ENCODE measurements around the gene PXDN.

PXDN gene

GRCh38 chr2:1784986-1785617, 40.8 kb upstream of the PXDN start:
- Histone ChIP-seq H3K36me3 (ENCODE audit: insufficient read depth, low read length) (no peaks in the 10 kb centered on the region), H2AFZ (ENCODE audit: low read length) (no peak overlapping the region), H3K4me3 (ENCODE audit: low read length, poor library complexity, severe bottlenecking) (no peak overlapping the region), H4K20me1 (ENCODE audit: insufficient read depth, low read length, poor library complexity, severe bottlenecking) (no peaks in the 10 kb centered on the region), H3K9me3 (ENCODE audit: insufficient read depth, low read depth, low read length) (no peaks in the 10 kb centered on the region), H3K79me2 (ENCODE audit: insufficient read depth, low read length) (no peaks in the 10 kb centered on the region), H3F3A (ENCODE audit: low read depth) (no peaks in the 10 kb centered on the region), H3K27me3 (ENCODE audit: insufficient read depth, low read length, poor library complexity, severe bottlenecking) (no peaks in the 10 kb centered on the region), H3K4me2 (ENCODE audit: low read depth, low read length, poor library complexity, severe bottlenecking) (no peak overlapping the region), H3K4me1 (ENCODE audit: insufficient read depth, low read length, poor library complexity, severe bottlenecking) (peaks cover 64% of the 10 kb centered on the region), H3K9me2 (replicated peaks; ENCODE audit: low read depth, low read length) (no peaks in the 10 kb centered on the region), H3K9ac (ENCODE audit: low read depth, low read length, poor library complexity, severe bottlenecking) (peak overlapping the region; percentile 59)
- no peak for TF ChIP-seq EZH2phosphoT487 (IDR thresholded peaks at IDR 0.05; ENCODE audit: borderline replicate concordance)
- TF ChIP-seq, protein P1, sequence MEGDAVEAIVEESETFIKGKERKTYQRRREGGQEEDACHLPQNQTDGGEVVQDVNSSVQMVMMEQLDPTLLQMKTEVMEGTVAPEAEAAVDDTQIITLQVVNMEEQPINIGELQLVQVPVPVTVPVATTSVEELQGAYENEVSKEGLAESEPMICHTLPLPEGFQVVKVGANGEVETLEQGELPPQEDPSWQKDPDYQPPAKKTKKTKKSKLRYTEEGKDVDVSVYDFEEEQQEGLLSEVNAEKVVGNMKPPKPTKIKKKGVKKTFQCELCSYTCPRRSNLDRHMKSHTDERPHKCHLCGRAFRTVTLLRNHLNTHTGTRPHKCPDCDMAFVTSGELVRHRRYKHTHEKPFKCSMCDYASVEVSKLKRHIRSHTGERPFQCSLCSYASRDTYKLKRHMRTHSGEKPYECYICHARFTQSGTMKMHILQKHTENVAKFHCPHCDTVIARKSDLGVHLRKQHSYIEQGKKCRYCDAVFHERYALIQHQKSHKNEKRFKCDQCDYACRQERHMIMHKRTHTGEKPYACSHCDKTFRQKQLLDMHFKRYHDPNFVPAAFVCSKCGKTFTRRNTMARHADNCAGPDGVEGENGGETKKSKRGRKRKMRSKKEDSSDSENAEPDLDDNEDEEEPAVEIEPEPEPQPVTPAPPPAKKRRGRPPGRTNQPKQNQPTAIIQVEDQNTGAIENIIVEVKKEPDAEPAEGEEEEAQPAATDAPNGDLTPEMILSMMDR (conservative IDR thresholded peaks at IDR 0.05; ENCODE audit: low read length) = no peak

GRCh38 chr2:1784087-1784486, 39.8 kb upstream of the PXDN start:
- no peaks in the 10 kb centered on the region for H3K9me3 ChIP-seq (ENCODE audit: insufficient read depth, low read depth, low read length)
- no peaks in the 10 kb centered on the region for H3K79me2 ChIP-seq (ENCODE audit: insufficient read depth, low read length)
- TF ChIP-seq EZH2phosphoT487 (IDR thresholded peaks at IDR 0.05; ENCODE audit: borderline replicate concordance) = no peak
- TF ChIP-seq, protein P1 (conservative IDR thresholded peaks at IDR 0.05; ENCODE audit: low read length) = no peak
- H3K4me2 ChIP-seq (ENCODE audit: low read depth, low read length, poor library complexity, severe bottlenecking) = peak overlapping the region; percentile 47
- no peaks in the 10 kb centered on the region for H3K9me2 ChIP-seq (replicated peaks; ENCODE audit: low read depth, low read length)
- H4K20me1 ChIP-seq (ENCODE audit: insufficient read depth, low read length, poor library complexity, severe bottlenecking) = no peaks in the 10 kb centered on the region
- no peaks in the 10 kb centered on the region for H3K36me3 ChIP-seq (ENCODE audit: insufficient read depth, low read length)
- H3F3A ChIP-seq (ENCODE audit: low read depth) = no peaks in the 10 kb centered on the region
- no peaks in the 10 kb centered on the region for H3K27me3 ChIP-seq (ENCODE audit: insufficient read depth, low read length, poor library complexity, severe bottlenecking)
- H3K9ac ChIP-seq (ENCODE audit: low read depth, low read length, poor library complexity, severe bottlenecking) = peak overlapping the region; percentile 59
- peak overlapping the region; percentile 28 for H3K4me3 ChIP-seq (ENCODE audit: low read length, poor library complexity, severe bottlenecking)
- peaks cover 61% of the 10 kb centered on the region for H3K4me1 ChIP-seq (ENCODE audit: insufficient read depth, low read length, poor library complexity, severe bottlenecking)
- no peak overlapping the region for H2AFZ ChIP-seq (ENCODE audit: low read length)

GRCh38 chr2:1782514-1782913, 38.2 kb upstream of the PXDN start:
- H3K9ac ChIP-seq (ENCODE audit: low read depth, low read length, poor library complexity, severe bottlenecking) = no peak overlapping the region
- no peak overlapping the region for H3K4me2 ChIP-seq (ENCODE audit: low read depth, low read length, poor library complexity, severe bottlenecking)
- no peaks in the 10 kb centered on the region for H3K27me3 ChIP-seq (ENCODE audit: insufficient read depth, low read length, poor library complexity, severe bottlenecking)
- H3K9me2 ChIP-seq (replicated peaks; ENCODE audit: low read depth, low read length) = no peaks in the 10 kb centered on the region
- no peaks in the 10 kb centered on the region for H4K20me1 ChIP-seq (ENCODE audit: insufficient read depth, low read length, poor library complexity, severe bottlenecking)
- H3K9me3 ChIP-seq (ENCODE audit: insufficient read depth, low read depth, low read length) = no peaks in the 10 kb centered on the region
- peaks cover 59% of the 10 kb centered on the region for H3K4me1 ChIP-seq (ENCODE audit: insufficient read depth, low read length, poor library complexity, severe bottlenecking)
- H3K36me3 ChIP-seq (ENCODE audit: insufficient read depth, low read length) = no peaks in the 10 kb centered on the region
- no peaks in the 10 kb centered on the region for H3K79me2 ChIP-seq (ENCODE audit: insufficient read depth, low read length)
- TF ChIP-seq, protein P1 (conservative IDR thresholded peaks at IDR 0.05; ENCODE audit: low read length) = no peak
- TF ChIP-seq EZH2phosphoT487 (IDR thresholded peaks at IDR 0.05; ENCODE audit: borderline replicate concordance) = no peak
- no peak overlapping the region for H3K4me3 ChIP-seq (ENCODE audit: low read length, poor library complexity, severe bottlenecking)
- no peak overlapping the region for H2AFZ ChIP-seq (ENCODE audit: low read length)
- no peaks in the 10 kb centered on the region for H3F3A ChIP-seq (ENCODE audit: low read depth)

Data from Loucy (cell line).